ENCODE results near the gene TMEM108. TPM values are rescaled to one million over a fixed set of nuclear protein-coding genes. Genes with fewer than 3 reads are reported as not detected.

The TMEM108 gene
- total and polyA plus RNA-seq, 2 of the 4 experiments (the other 2 are of a cell fraction) = 0.18 to 2.2 TPM

- Histone ChIP-seq H3K27me3 (ENCODE audit: control insufficient read depth, insufficient read depth, low read length) (no peaks in the 10 kb centered on the region), H3K36me3 (ENCODE audit: control insufficient read depth, insufficient read depth, low read length) (no peaks in the 10 kb centered on the region), H2BK15ac (ENCODE audit: low read depth, low read length) (no peak overlapping the region), H3K9me1 (ENCODE audit: insufficient read depth, low read length) (no peaks in the 10 kb centered on the region), H3K4ac (ENCODE audit: low read depth, low read length) (no peak overlapping the region), H3K9ac (ENCODE audit: low read depth, low read length) (no peak overlapping the region), H3K56ac (ENCODE audit: extremely low read depth, insufficient read depth, low read length) (no peak overlapping the region), H3K79me1 (ENCODE audit: low read depth in 1 of 2, low read length in 2 of 2) (no peaks in the 10 kb centered on the region), H2BK20ac (ENCODE audit: low read depth, low read length) (no peak overlapping the region), H3K4me2 (ENCODE audit: low read depth, low read length) (no peak overlapping the region), H2AFZ (replicated peaks; ENCODE audit: low read length, poor library complexity) (no peak overlapping the region), H3K14ac (replicated peaks; ENCODE audit: low read depth, low read length) (no peak overlapping the region), H2BK5ac (ENCODE audit: low read depth, low read length, poor library complexity, severe bottlenecking) (no peak overlapping the region), H2AK5ac (ENCODE audit: low read depth, low read length) (no peak overlapping the region), H2BK120ac (ENCODE audit: low read depth, low read length) (no peak overlapping the region), H3K9me3 (ENCODE audit: control insufficient read depth, insufficient read depth, low read length) (no peaks in the 10 kb centered on the region), H2AK9ac (replicated peaks; ENCODE audit: low read depth, low read length, poor library complexity) (no peak overlapping the region), H3K4me1 (ENCODE audit: control insufficient read depth, insufficient read depth, low read length) (no peaks in the 10 kb centered on the region), H3K4me3 (ENCODE audit: insufficient read depth, low read depth, low read length) (no peak overlapping the region), H3K23ac (ENCODE audit: low read depth, low read length) (no peak overlapping the region), H4K91ac (ENCODE audit: insufficient read depth, low read depth, low read length) (no peak overlapping the region), H4K8ac (ENCODE audit: low read depth in 2 of 2, low read length in 2 of 2) (no peak overlapping the region), H3K27ac (ENCODE audit: insufficient read depth, low read length) (no peak overlapping the region), H3K18ac (ENCODE audit: low read depth, low read length) (no peak overlapping the region), H4K5ac (ENCODE audit: low read depth, low read length) (no peak overlapping the region), H4K20me1 (ENCODE audit: insufficient read depth, low read length) (no peaks in the 10 kb centered on the region)
- CTCF ChIA-PET = no interaction called here
- WGBS, 2 experiments (ENCODE audit: extremely low coverage in 2 of 2, insufficient read length in 1 of 2) = no CpG with 5 or more reads among the region's 1 CpG
- POLR2A ChIA-PET (ENCODE audit: unreplicated experiment) = no interaction called here
- BruUV-seq (replicated peaks) = no TSS peak
- dilution Hi-C loops (cut with HindIII; ENCODE audit: low sequenced_read_pairs, unreplicated experiment) (no loop called here), intact Hi-C loops (cut with micrococcal nuclease) (no loop called here), in situ Hi-C loops (cut with MboI; ENCODE audit: low sequenced_read_pairs) (no loop called here)
- ATAC-seq (ENCODE audit: low read depth) (no peak), DNase-seq (no peak)
- TF ChIP-seq SMC3 (IDR thresholded peaks at IDR 0.05; ENCODE audit: low read depth, low read length) = no peak
- no peak for TF ChIP-seq RCOR1 (IDR thresholded peaks at IDR 0.05; ENCODE audit: insufficient replicate concordance, low read length)
- no peak for TF ChIP-seq CTCF (conservative IDR thresholded peaks at IDR 0.05; ENCODE audit: low read depth, low read length)
- no peak for TF ChIP-seq RFX5 (IDR thresholded peaks at IDR 0.05; ENCODE audit: low read depth, low read length)
- no peak for TF ChIP-seq MAZ (IDR thresholded peaks at IDR 0.05; ENCODE audit: borderline replicate concordance, low read depth, low read length)
- TF ChIP-seq RAD21 (IDR thresholded peaks at IDR 0.05; ENCODE audit: low read length) = no peak
- TF ChIP-seq CEBPB (IDR thresholded peaks at IDR 0.05; ENCODE audit: low read depth, low read length) = no peak
- TF ChIP-seq MXI1 (IDR thresholded peaks at IDR 0.05; ENCODE audit: borderline replicate concordance, low read depth, low read length) = no peak
- no peak for TF ChIP-seq USF2 (IDR thresholded peaks at IDR 0.05; ENCODE audit: low read depth, low read length)
- TF ChIP-seq POLR2A (IDR thresholded peaks at IDR 0.05; ENCODE audit: low read depth, low read length) = no peak
- no peak for TF ChIP-seq MAFK (IDR thresholded peaks at IDR 0.05; ENCODE audit: low read depth, low read length)
- no peak for TF ChIP-seq BHLHE40 (IDR thresholded peaks at IDR 0.05; ENCODE audit: low read depth, low read length)
- TF ChIP-seq CHD1 (IDR thresholded peaks at IDR 0.05; ENCODE audit: low read depth, low read length) = no peak
- TF ChIP-seq FOS (IDR thresholded peaks at IDR 0.05; ENCODE audit: low read depth, low read length) = no peak
- no peak for TF ChIP-seq ELK1 (IDR thresholded peaks at IDR 0.05; ENCODE audit: borderline replicate concordance, low read depth, low read length)
- no peak for TF ChIP-seq NFE2L2 (IDR thresholded peaks at IDR 0.05; ENCODE audit: low read depth, low read length)
Measured at GRCh38 chr3:133330065-133330464, 291.9 kb downstream of the TMEM108 start.
